Breast epithelium (tissue), 4 donors: ENCODE results near the gene PPP1R3E. TPM values are rescaled to one million over a fixed set of nuclear protein-coding genes. Genes with fewer than 3 reads are reported as not detected.

ENCODE experiments used
- DNase-seq, 2 donors: peaks; one replicate each; pipeline ENCODE4 v3.0.0-alpha.2; 2019; ENCODE audit warnings: low spot score in 2 of 2
- H3K27ac ChIP-seq, 2 donors: fragments of 200-600 bp; sonication (generic) in 1 of 2; one replicate each; pipeline ENCODE4 v1.5.1; 2016 to 2019; ENCODE audit warnings: mild to moderate bottlenecking in 1 of 2
- H3K27me3 ChIP-seq, 2 donors: fragments of 200-600 bp; sonication (generic) in 1 of 2; one replicate each; pipeline versions ENCODE4 v1.5.1 to v1.6.0; 2017 to 2019; ENCODE audit warnings: control low read depth in 1 of 2, mild to moderate bottlenecking in 1 of 2
- H3K36me3 ChIP-seq: fragments of 200-600 bp; one replicate; pipeline ENCODE4 v1.5.1; 2019
- H3K4me1 ChIP-seq, 2 donors: fragments of 200-600 bp; sonication (generic); one replicate each; pipeline ENCODE4 v1.5.1; 2016 to 2019; ENCODE audit warnings: control low read depth in 1 of 2
- H3K4me3 ChIP-seq, 3 donors: fragments of 200-600 bp; sonication (generic); 1 replicate in 2 of 3; 2 replicates in 1 of 3; pipeline ENCODE4 v1.5.1; 2016 to 2019; ENCODE audit warnings: mild to moderate bottlenecking in 3 of 3, moderate library complexity in 2 of 3
- H3K9me3 ChIP-seq, 2 donors: fragments of 200-600 bp; sonication (generic) in 1 of 2; one replicate each; pipeline ENCODE4 v1.5.1; 2016 to 2019; ENCODE audit warnings: control low read depth in 1 of 2
- POLR2A ChIP-seq: fragments of 450-650 bp; IDR thresholded peaks from one replicate; pipeline ENCODE4 v1.6.1; 2016; ENCODE audit warnings: antibody characterized with exemption, mild to moderate bottlenecking, moderate library complexity
- POLR2AphosphoS5 ChIP-seq, 3 donors: sonication (generic); formaldehyde crosslinking; IDR thresholded peaks; one replicate each; pipeline ENCODE4 v1.6.1; 2017; ENCODE audit warnings: antibody characterized with exemption in 3 of 3
- intact Hi-C: fragments of 100-400 bp; cut with DNase I; formaldehyde crosslinking; loops from one replicate; pipeline ENCODE4 v1.15.1; 2023; ENCODE audit warnings: low total_unique reads
- total RNA-seq, 3 donors: library from RNA; depleted of rRNA; stranded (reverse); fragments of >200 nt; gene quantifications; one replicate each; pipeline ENCODE4 v1.1.0, GENCODE V29; 2016
- TF ChIP-seq, protein P1 (sequence below), 3 donors: fragments of 450-650 bp; IDR thresholded peaks; one replicate each; pipeline ENCODE4 v1.5.1; 2016 to 2017; ENCODE audit warnings: antibody characterized with exemption in 3 of 3, mild to moderate bottlenecking in 3 of 3, moderate library complexity in 3 of 3

The PPP1R3E gene
- total RNA-seq, 3 donors from 2014 or later = 8.2 to 11.6 (median 9.4) TPM

GRCh38 chr14:23252420-23253333 lies 50.0 kb downstream of the PPP1R3E start:
- H3K4me1 ChIP-seq = no peaks in the 10 kb centered on the region
- no peak overlapping the region for H3K27ac ChIP-seq
- H3K27me3 ChIP-seq = no peaks in the 10 kb centered on the region
- DNase-seq = no peak
- intact Hi-C loops = no loop called here
- TF ChIP-seq, protein P1, sequence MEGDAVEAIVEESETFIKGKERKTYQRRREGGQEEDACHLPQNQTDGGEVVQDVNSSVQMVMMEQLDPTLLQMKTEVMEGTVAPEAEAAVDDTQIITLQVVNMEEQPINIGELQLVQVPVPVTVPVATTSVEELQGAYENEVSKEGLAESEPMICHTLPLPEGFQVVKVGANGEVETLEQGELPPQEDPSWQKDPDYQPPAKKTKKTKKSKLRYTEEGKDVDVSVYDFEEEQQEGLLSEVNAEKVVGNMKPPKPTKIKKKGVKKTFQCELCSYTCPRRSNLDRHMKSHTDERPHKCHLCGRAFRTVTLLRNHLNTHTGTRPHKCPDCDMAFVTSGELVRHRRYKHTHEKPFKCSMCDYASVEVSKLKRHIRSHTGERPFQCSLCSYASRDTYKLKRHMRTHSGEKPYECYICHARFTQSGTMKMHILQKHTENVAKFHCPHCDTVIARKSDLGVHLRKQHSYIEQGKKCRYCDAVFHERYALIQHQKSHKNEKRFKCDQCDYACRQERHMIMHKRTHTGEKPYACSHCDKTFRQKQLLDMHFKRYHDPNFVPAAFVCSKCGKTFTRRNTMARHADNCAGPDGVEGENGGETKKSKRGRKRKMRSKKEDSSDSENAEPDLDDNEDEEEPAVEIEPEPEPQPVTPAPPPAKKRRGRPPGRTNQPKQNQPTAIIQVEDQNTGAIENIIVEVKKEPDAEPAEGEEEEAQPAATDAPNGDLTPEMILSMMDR (IDR thresholded peaks at IDR 0.05) = no peak
- TF ChIP-seq POLR2AphosphoS5 (IDR thresholded peaks at IDR 0.05) = no peak
- no peak for TF ChIP-seq POLR2A
- no peak overlapping the region for H3K4me3 ChIP-seq
- H3K36me3 ChIP-seq = no peaks in the 10 kb centered on the region
- no peaks in the 10 kb centered on the region for H3K9me3 ChIP-seq

DNA sequence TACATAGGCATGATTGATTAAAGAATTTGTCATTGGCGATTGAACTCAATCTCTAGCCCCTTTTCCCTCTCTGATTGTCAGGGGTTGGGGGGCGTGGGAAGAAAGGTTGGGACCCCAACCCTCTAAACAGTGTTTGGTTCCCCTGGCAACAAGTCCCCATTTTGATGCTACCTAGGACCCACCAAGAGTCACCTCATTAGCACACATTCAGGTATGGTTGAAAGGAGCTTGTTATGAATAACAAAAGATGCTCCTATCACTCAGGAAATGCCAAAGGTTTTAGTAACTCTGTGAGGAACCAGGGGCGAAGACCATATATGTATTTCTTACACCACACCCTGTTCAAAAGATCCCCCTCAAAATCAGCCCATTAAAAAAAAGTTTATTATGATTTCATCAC lies 50.7 kb downstream of the PPP1R3E start:
- Histone ChIP-seq H3K27me3 (no peaks in the 10 kb centered on the region), H3K27ac (no peak overlapping the region), H3K4me3 (no peak overlapping the region), H3K36me3 (no peaks in the 10 kb centered on the region), H3K4me1 (no peaks in the 10 kb centered on the region), H3K9me3 (no peaks in the 10 kb centered on the region)
- no peak for DNase-seq
- TF ChIP-seq POLR2A = no peak
- no peak for TF ChIP-seq POLR2AphosphoS5 (IDR thresholded peaks at IDR 0.05)
- TF ChIP-seq, protein P1 (IDR thresholded peaks at IDR 0.05) = no peak
- intact Hi-C loops = no loop called here

DNA sequence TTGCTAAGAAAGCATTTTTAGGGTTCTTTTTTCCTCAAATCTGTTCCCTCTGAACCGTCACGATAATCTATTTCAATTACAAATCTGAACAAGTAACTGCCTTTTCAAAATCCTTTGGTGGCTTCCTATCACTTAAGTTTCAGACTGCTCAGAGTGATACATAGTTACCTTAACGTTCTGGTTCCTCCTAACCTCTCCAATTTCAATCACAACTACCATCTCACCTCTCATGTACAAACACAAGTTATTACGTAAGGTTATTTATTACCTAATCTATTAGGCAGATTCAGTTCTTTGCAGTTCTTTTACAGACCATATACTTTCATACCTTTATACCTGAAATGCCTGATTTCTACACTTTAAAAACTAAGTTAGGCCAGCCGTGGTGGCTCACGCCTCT lies 52.8 kb downstream of the PPP1R3E start:
- no peaks in the 10 kb centered on the region for H3K4me1 ChIP-seq
- intact Hi-C loops = no loop called here
- TF ChIP-seq, protein P1 (IDR thresholded peaks at IDR 0.05) = no peak
- TF ChIP-seq POLR2A (no peak), POLR2AphosphoS5 (IDR thresholded peaks at IDR 0.05) (no peak)

DNA sequence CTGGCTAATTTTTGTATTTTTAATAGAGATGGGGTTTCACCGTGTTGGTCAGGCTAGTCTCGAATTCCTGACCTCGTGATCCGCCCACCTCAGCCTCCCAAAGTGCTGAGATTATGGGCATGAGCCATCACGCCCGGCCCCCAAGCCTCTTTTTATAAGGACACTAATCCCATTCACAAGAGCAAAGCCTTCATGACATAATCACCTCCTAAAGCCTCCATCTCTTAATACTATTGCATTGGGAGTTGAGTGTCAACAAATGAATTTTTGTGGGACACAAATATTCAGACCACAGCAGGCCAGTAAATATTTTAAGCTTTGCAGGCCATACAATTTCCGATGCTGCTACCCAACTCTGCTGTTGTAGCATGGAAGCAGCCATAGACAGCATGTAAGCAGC lies 54.1 kb downstream of the PPP1R3E start:
- H3K4me3 ChIP-seq = no peak overlapping the region
- no peak overlapping the region for H3K27ac ChIP-seq
- intact Hi-C loops = no loop called here
- no peak for DNase-seq
- TF ChIP-seq POLR2A = no peak
- TF ChIP-seq, protein P1 (IDR thresholded peaks at IDR 0.05) = no peak
- no peak for TF ChIP-seq POLR2AphosphoS5 (IDR thresholded peaks at IDR 0.05)
- H3K4me1 ChIP-seq = no peaks in the 10 kb centered on the region
- no peaks in the 10 kb centered on the region for H3K27me3 ChIP-seq
- no peaks in the 10 kb centered on the region for H3K36me3 ChIP-seq
- no peaks in the 10 kb centered on the region for H3K9me3 ChIP-seq

More for the DNA sequence above, 52.8 kb downstream of the PPP1R3E start:
- Histone ChIP-seq H3K36me3 (no peaks in the 10 kb centered on the region), H3K9me3 (no peaks in the 10 kb centered on the region), H3K27ac (no peak overlapping the region), H3K4me3 (no peak overlapping the region), H3K27me3 (no peaks in the 10 kb centered on the region)
- no peak for DNase-seq

Other genes starting within 250 kb of the PPP1R3E start
- gene CDH24, start 245.3 kb downstream of the PPP1R3E start, total RNA-seq = 1 to 10 TPM; 2.2 to 5.2 (median 3.2) TPM
- gene ACIN1, start 207.7 kb downstream of the PPP1R3E start, total RNA-seq = 100 to 1,000 TPM; 106 to 151 (median 145) TPM
- gene C14orf119, start 207.4 kb downstream of the PPP1R3E start, total RNA-seq = 10 to 100 TPM; 29.6 to 34.4 (median 32.8) TPM
- gene CIROP, start 197.9 kb downstream of the PPP1R3E start, total RNA-seq = not detected
- under 1 TPM in 1 of 3 donors, not detected in 2; 0.32 TPM for gene CEBPE, start 183.6 kb downstream of the PPP1R3E start, total RNA-seq
- 10 to 100 TPM; 46.8 to 98.9 (median 61.9) TPM for gene SLC7A8, start 119.2 kb downstream of the PPP1R3E start, total RNA-seq
- not detected for gene RNF212B, start 64.9 kb downstream of the PPP1R3E start, total RNA-seq
- 10 to 100 TPM; 10.8 to 15.4 (median 12.0) TPM for gene HOMEZ, start 16.7 kb downstream of the PPP1R3E start, total RNA-seq
- 10 to 100 TPM; 28.8 to 55.5 (median 48.2) TPM for gene BCL2L2, start 4.0 kb upstream of the PPP1R3E start, total RNA-seq
- 10 to 100 TPM; 45.9 to 87.2 (median 74.1) TPM for gene PABPN1, start 18.6 kb upstream of the PPP1R3E start, total RNA-seq
- gene SLC22A17, start 50.0 kb upstream of the PPP1R3E start, total RNA-seq = 10 to 100 TPM in 2 of 3 donors, 1 to 10 TPM in 1; 6.4 to 53.7 (median 52.1) TPM
- 10 to 100 TPM; 15.7 to 24.6 (median 18.0) TPM for gene EFS, start 62.3 kb upstream of the PPP1R3E start, total RNA-seq
- gene IL25, start 70.0 kb upstream of the PPP1R3E start, total RNA-seq = not detected
- under 1 TPM in 2 of 3 donors, not detected in 1; 0.64 to 0.88 TPM for gene CMTM5, start 74.2 kb upstream of the PPP1R3E start, total RNA-seq
- not detected for gene MYH6, start 105.4 kb upstream of the PPP1R3E start, total RNA-seq
- gene MYH7, start 132.8 kb upstream of the PPP1R3E start, total RNA-seq = not detected
- gene NGDN, start 166.8 kb upstream of the PPP1R3E start, total RNA-seq = 10 to 100 TPM; 39.8 to 58.8 (median 42.3) TPM
- gene ZFHX2, start 248.9 kb upstream of the PPP1R3E start, total RNA-seq = 1 to 10 TPM in 1 of 3 donors, under 1 TPM in 2; 0.48 to 1.2 (median 0.66) TPM